HG03520 (cell line): Measurements from ENCODE around the gene RND2.

ENCODE experiments used
- ATAC-seq: cut with Tn5 transposase; IDR thresholded peaks from one replicate; pipeline ENCODE4 v1.9.1; 2021; ENCODE audit warnings: mild to moderate bottlenecking, moderate library complexity; ENCODE audit not compliant: unreplicated experiment

RND2 gene

DNA sequence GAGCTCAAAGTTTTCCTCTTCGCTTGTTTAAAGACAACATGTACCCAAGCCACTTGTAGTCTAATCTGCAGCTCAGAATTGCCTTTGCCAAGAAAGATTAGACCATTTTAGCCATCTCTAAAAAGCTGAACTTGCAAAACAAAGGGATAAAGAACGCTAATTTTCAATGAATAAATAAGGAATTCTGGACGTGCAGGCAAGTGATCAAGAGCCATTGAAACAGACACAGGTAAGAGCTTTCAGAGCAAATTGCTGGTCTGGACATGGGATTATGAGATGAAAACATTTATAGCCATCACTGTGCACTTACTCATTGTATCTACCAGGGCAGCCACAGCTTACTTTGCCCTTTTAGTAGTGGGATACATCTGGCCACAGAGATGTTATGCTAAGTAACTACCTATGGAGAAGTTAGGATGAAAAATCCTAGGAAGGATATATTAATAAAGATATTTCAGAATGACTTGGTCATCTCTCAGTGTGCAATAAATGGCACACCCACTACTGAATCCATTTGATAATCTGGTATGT, 44.4 kb downstream of the RND2 start:
- ATAC-seq = no peak

DNA sequence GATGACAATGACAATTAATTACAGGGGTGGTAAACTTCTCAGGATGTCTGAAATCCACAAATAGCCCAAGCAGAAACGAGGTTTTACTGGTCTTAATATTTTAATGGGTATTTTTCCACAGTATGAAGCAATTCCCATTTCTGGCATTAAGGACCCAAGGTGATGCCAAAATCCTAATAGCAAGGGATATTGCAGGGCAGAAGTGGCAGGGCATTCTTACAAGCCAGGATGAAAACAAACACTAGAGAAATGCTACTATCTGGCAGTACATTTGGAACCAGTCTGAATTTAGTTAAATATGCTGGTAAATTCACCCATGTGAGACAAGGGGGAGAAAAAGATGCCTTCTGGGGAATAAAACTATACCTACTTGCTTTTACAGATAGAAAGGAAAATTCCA, 45.2 kb downstream of the RND2 start:
- ATAC-seq = no peak

DNA sequence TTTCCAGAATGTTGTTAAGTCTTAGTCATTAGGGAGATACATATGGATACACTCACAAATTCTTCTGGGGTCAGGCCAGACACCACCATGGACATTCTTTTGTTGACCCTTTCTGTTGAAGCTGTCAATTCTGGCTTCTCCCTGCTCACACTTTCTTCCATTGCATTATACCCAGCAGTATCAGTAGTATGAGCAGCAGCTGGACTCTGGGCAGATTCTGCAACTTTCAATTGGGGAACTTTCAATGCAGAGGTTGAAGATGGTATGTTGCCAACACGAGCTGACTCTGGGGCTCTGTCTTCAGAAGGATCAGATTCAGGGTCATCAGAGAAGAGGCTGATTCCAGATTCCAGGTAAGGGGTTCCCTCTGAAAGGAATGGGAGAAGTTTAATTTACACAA, 45.8 kb downstream of the RND2 start:
- no peak for ATAC-seq

DNA sequence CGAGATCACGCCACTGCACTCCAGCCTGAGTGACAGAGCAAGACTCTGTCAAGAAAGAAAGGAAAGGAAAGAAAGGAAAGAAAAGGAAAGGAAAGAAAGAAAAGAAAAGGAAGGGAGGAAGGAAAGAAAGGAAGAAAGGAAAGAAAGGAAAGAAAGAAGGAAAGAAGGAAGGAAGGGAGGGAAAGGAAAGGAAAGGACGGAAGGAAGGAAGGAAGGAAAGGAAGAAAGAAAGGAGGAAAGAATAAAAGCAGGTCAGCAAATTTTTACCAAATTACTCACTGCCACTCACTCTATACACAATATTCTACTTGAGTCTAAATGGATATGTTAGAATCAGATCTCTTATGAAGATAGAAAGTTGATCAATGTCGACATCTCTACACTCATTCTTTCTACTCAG, 49.8 kb downstream of the RND2 start:
- ATAC-seq = no peak

DNA sequence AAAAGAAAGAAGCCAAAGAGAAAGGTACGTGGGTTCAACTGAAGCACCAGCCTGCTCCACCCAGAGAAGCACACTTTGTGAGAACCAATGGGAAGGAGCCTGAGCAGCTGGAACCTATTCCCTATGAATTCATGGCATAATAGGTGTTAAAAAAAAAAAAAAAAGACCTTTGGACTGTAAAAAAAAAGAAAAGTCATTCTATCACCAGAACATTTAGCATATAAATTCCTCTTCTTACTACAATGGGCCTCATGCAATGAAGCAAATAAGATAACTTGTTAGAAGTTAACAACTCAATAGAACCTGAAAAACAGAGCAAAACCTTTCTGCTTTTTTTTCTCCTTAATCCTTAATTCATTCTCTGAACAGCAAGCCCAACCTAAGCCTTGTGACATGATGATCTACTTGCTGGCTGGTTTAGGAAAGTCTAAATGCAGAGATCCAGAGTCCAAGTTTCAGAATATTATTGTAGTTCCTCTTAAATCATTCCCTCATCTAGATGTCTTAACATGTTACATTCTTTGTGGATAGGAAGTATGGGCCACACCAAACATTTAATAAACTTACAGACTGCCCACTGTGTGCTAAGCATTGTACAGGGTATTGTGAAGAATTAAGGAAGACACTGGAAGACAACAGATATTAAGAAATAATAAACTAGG, 54.7 kb downstream of the RND2 start:
- ATAC-seq = no peak
